ENCODE measurements around the gene UBALD2. TPM values are rescaled to one million over a fixed set of nuclear protein-coding genes. Genes with fewer than 3 reads are reported as not detected.

Gene UBALD2
- total and polyA plus RNA-seq, 2 donors (not counting 3 experiments of a cell fraction or from before 2014, with no cell fraction given), result 46.9 to 70.9 TPM

DNA sequence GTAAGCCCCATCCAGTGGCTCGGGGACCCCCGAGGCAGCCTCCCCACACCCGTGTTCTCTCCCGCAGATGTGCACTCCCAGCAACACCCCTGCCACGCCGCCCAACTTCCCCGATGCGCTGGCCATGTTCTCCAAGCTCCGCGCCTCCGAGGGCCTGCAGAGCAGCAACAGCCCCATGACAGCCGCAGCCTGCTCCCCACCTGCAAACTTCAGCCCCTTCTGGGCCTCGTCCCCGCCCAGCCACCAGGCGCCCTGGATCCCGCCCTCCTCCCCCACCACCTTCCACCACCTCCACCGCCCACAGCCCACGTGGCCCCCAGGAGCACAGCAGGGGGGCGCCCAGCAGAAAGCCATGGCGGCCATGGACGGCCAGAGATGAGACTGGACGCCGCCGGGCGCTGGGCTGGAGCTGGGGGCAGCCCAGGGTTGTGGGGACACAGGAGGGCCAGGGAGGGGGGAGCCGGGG lies 5.0 kb downstream of the UBALD2 start:
- intact Hi-C loops (cut with micrococcal nuclease) (loop anchor here (10.0 kb wide), 1 partner anchor 255 kb away; no protein-coding TSS in a partner anchor), dilution Hi-C loops (cut with MboI; ENCODE audit: extremely low pct_ligation_motif_present, low sequenced_read_pairs) (no loop called here)
- POLR2A ChIA-PET, result no interaction called here
- DNase-seq (ENCODE audit: low read depth, low spot score) (no peak), FAIRE-seq (no peak)
- no peaks in the 10 kb centered on the region for H3K27me3 ChIP-seq (ENCODE audit: control insufficient read depth in 2 of 2, insufficient read depth in 2 of 2, low read length in 2 of 2)
- H3K36me3 ChIP-seq (ENCODE audit: control insufficient read depth in 2 of 2, extremely low read depth in 1 of 2, insufficient read depth in 2 of 2, low read length in 2 of 2), result peaks cover 0 to 6% of the 10 kb centered on the region in 2 experiments
- CTCF ChIA-PET, result interaction anchor here (1.2 to 14.1 kb wide), 4 partner anchors 9 to 148 kb away, joined by 3 to 320 read pairs (median 12); no protein-coding TSS in a partner anchor
- H3K4me1 ChIP-seq (ENCODE audit: control insufficient read depth, extremely low read depth, insufficient read depth, low read length), result peaks cover 20% of the 10 kb centered on the region
- H3K27ac ChIP-seq (ENCODE audit: insufficient read depth, low read depth, low read length), result no peak overlapping the region
- no peaks in the 10 kb centered on the region for H3K9me1 ChIP-seq (replicated peaks; ENCODE audit: control insufficient read depth, extremely low read depth, insufficient read depth, low read length)
- no peaks in the 10 kb centered on the region for H3K9me3 ChIP-seq (replicated peaks; ENCODE audit: control insufficient read depth, insufficient read depth, low read length)
- H3K9ac ChIP-seq (replicated peaks; ENCODE audit: extremely low read depth, insufficient read depth, low read length), result no peak overlapping the region
- TF ChIP-seq GATA2 (IDR thresholded peaks at IDR 0.05; ENCODE audit: insufficient read depth, insufficient read length, low read depth, low read length) (no peak), POLR2AphosphoS5 (IDR thresholded peaks at IDR 0.05; ENCODE audit: insufficient read depth, low read depth, low read length) (no peak), FOS (IDR thresholded peaks at IDR 0.05; ENCODE audit: borderline replicate concordance, insufficient read depth, low read length) (no peak), MYC (IDR thresholded peaks at IDR 0.05; ENCODE audit: low read depth, low read length) (no peak), POLR2A (IDR thresholded peaks at IDR 0.05; ENCODE audit: low read depth, low read length) (no peak), EZH2 (IDR thresholded peaks at IDR 0.05; ENCODE audit: borderline replicate concordance, low read depth, low read length, severe bottlenecking) (no peak), JUN (IDR thresholded peaks at IDR 0.05; ENCODE audit: borderline replicate concordance, insufficient read depth, insufficient read length, low read depth) (no peak)
- TF ChIP-seq, protein P1, sequence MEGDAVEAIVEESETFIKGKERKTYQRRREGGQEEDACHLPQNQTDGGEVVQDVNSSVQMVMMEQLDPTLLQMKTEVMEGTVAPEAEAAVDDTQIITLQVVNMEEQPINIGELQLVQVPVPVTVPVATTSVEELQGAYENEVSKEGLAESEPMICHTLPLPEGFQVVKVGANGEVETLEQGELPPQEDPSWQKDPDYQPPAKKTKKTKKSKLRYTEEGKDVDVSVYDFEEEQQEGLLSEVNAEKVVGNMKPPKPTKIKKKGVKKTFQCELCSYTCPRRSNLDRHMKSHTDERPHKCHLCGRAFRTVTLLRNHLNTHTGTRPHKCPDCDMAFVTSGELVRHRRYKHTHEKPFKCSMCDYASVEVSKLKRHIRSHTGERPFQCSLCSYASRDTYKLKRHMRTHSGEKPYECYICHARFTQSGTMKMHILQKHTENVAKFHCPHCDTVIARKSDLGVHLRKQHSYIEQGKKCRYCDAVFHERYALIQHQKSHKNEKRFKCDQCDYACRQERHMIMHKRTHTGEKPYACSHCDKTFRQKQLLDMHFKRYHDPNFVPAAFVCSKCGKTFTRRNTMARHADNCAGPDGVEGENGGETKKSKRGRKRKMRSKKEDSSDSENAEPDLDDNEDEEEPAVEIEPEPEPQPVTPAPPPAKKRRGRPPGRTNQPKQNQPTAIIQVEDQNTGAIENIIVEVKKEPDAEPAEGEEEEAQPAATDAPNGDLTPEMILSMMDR (IDR thresholded peaks at IDR 0.05; ENCODE audit: extremely low read depth in 1 of 2, insufficient read depth in 1 of 2, low read depth in 1 of 2, low read length in 2 of 2), result no peak
- TF ChIP-seq, protein P2, sequence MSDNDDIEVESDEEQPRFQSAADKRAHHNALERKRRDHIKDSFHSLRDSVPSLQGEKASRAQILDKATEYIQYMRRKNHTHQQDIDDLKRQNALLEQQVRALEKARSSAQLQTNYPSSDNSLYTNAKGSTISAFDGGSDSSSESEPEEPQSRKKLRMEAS (IDR thresholded peaks at IDR 0.05; ENCODE audit: insufficient read depth, insufficient read length), result no peak
- no TSS peak for BruUV-seq (replicated peaks)
- H4K20me1 ChIP-seq (replicated peaks; ENCODE audit: control insufficient read depth, extremely low read depth, insufficient read depth, low read length), result no peaks in the 10 kb centered on the region
- H3K4me3 ChIP-seq (replicated peaks in 1 of 3; ENCODE audit: insufficient read depth in 1 of 3, low read depth in 1 of 3, low read length in 3 of 3), result no peak overlapping the region
- H2AFZ ChIP-seq (ENCODE audit: low read depth, low read length), result no peak overlapping the region
- H3K79me2 ChIP-seq (ENCODE audit: control insufficient read depth, insufficient read depth, low read length), result peaks cover 39% of the 10 kb centered on the region
- H3K4me2 ChIP-seq (ENCODE audit: insufficient read depth, low read length), result no peak overlapping the region

Measured in endothelial cell of umbilical vein (primary cell).